ENCODE results near the gene WNT11.

WNT11 gene

DNA sequence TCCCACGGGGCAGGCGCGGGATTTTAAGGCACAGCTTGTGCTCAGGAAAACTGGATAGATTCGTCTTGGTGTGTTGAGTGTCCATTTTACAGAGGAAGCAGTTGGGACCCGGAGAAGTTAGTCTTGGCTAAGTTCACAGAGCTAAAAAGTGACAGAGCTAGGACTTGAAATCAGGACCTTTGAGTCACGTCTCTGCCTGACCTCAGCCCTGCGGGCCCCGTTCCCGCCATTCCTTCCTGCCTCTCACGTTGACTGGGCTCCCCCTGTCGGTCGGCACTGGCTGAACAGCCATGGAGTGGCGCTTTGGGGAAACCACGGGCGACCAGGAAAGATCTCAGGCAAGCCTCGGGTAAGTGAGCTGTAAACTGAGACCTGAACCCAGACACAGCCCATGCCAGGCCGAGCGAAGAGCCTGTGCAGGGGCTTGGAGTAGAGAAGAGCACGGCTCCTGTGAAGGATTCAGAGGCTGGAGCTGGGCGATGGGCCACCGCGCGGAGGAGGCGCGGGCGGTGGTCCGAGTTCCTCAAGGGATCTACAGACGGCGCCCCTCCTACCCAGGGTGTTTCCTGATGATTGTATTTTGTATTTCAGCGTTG, 54.1 kb downstream of the WNT11 start:
- DNase-seq: no peak

DNA sequence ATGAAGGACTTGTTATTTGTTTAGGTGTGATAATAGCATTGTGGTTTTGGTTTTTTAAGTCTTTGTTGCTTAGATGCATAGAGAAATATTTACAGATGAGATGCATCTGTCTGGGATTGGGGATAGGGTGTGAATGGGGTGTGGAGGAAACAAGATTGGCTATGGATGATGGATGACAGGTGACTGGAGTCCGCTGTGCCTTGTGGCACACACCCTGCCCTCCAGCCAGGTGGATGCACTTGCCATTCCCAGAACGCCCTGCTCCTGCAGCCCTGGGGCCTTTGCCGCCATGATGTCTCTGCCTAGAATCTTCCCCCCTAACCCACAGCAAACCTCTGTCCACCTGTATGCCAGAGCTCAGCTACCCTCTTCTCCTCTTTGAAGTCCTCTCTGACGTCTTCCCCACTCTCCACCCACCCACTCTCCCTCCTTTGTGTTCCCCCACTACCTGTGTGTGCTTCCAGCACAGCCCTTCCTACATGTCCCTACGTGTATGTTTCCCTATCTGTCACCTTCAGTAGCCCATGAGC, 54.7 kb downstream of the WNT11 start:
- DNase-seq: no peak

DNA sequence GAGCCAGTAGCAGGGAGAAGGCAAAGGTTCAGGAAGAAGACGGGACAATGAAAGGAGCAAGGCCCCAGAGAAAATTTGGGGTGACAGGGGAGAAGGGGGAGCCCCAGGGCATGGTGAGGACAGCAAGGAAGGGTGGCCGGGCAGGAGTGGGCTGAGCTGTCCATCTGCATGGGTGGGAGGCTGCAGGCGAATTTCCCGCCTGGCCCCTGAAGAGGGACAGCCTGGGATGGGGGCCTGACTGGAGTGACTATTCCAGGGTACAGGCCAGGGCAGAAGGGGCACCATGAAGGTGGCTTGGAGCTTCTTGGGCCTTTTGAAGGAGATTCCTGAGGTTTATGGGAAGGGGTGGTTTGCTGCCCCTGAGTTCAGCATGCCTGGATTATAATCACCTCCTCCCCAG, 56.2 kb downstream of the WNT11 start:
- no peak for DNase-seq

DNA sequence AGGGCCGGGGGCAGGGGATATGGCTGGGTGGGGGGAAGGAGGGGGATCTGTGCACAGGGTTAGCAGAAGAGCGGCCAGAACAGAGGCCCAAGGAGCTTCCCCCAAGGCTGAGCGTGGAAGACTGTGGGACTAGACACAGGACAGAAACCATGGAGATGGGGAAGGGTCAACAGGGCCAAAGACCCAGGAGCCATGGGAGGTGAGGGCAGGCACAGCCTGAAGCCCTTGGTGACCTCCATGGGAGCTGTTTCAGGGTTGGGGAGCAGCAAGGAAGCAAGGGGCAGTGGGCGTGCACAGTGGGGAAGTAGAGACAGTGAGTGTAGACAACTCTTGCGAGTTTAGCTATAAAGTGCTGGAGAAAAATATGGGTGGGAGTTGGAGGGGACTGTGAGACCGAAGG, 56.6 kb downstream of the WNT11 start:
- DNase-seq: no peak

DNA sequence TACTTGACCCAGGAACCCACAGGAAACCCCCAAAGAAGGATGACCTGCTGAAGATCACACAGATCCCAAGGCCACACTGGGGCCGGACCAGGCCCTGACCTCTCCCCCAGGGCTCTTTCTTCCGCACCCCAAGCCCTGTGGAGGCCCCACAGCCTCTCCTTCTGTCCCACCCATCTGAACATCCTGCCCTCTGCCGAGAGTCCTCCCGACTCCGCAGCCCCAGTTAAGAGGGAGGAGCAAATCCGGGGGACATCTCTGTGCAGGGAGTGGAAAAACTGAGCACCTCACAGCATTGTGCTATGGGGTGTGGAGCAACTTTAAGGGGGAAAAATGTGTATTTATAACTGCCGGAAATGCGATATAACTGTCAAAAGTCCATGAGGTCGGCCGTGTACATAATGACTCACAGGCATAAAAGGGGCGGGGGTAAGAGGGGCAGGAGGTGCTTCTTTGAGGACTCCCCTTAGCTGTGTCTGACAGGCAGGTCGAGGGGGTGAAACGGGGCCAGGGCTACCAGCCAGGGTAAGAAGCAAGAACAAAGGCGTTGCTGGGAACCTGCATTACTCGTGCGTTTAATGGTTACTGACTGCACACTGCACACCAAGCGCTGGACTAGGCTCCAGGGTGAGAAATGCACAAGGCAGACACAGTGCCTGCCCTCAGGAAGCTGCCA, 57.2 kb downstream of the WNT11 start:
- DNase-seq: no peak

DNA sequence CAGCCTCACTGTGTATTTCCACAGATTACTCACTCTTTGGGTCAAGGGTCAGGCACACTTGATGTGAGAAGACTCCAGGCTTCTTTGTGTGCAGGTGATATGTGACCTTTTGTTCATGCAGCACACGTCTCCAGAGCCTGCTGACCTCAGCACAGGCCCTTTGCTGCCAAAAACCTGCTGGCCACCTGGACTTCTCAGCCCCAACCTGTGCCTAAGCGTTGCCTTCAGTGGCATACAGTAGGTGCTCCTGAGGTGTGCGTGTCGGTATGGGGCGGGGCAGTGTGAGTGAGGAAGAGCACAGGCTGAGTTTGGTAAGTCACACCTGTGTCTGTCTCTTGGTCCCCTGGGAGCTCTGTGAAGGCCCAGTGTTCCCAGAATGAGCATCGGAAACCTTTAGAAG, 58.1 kb downstream of the WNT11 start:
- no peak for DNase-seq

DNA sequence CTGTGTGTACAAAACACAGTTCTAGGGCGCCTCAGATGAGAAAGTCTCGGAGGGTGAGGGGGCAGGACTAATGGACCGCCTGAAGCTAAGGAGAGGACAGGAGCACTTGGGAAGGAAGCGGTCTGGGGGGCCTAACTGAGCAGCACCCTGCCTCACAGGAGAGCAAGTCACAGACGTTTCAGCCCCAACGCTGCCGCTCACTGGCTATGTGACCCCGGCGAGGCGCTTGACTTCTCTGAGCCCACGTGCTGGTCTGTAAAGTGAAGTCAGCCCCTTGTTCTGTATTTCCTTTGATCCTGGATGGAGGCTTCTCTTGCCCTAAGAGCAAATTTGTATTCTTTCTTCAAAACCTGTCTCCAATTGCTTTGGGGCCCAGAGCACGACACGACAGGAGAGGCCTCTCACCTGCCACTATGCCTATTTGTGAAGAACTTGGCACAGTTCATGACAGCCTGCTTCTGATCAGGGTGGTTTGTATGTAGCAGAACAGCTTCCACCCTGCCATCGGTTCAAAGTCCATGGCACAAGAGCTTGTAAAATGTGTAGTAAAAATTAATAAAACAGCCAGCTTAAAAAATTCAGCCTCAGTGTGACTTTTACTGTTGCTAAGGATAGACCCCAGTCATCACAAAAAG, 59.1 kb downstream of the WNT11 start:
- DNase-seq: no peak

DNA sequence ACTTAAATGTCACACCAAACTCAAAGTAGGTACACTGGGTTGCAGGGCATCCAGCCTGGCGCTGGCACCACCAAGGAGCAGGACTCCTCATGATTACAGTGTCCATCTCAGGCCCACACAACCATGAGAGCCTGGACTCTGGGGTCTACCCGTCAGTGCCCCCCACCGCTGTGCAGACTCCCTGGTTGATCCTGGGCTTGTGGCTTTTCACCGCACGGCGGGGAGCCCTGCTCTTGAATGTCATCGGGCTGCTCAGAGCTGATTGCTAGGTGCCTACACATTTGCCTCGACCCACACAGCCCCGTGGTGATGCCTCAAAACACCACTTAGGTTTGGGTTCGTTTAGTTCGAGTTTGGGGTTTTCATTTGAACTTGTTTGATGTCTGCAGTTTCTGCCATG, 63.0 kb downstream of the WNT11 start:
- no peak for DNase-seq

DNA sequence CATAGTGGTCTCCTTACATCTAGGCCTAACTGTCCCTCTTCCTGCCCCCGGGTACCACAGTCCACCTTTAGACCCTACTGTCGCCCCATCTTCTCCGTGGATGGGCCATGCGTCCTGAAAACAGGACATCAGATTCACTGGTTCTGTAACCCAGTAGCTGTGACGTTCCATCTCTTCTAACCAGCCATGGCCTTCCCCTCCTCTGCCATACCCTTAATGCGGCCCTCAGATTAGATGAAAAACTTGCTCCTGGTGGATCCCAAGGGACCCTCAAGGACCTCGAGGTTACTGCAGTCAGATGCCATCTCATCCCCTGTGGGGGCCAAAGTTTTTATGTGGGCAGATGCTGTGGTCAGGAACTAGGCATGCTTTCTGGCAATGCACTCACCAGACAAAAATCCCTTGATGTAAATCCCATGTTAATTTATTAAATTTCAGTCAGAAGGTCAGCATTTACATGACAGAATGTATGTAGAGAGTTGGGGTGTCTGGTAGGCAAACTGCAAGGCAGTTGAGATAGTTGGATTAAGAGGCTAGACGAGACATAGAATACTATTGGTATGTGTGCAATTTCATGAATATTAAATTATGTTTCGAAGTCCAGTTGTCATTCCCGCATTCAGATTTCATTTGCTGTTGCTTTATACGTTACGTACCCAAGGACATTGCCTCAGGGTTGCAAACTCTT, 64.3 kb downstream of the WNT11 start:
- DNase-seq: no peak

DNA sequence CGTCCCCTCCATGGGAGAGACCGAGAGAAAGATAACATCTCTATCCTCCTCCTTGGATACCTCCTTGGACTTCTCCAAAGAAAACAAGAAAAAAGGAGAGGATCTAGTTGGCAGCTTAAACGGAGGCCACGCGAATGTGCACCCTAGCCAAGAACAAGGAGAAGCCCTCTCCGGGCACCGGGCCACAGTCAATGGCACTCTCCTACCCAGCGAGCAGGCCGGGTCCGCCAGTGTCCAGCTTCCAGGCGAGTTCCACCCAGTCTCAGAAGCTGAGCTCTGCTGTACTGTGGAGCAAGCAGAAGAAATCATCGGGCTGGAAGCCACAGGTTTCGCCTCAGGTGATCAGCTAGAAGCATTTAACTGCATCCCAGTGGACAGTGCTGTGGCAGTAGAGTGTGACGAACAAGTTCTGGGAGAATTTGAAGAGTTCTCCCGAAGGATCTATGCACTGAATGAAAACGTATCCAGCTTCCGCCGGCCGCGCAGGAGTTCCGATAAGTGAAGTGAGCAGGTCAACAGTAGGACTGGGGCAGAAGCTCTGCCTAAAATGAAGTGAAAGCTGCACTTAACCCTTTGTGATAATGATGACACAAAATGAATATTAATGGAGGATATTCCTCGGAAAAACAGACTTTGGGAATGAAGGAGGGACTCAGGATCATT, 65.3 kb downstream of the WNT11 start:
- no peak for DNase-seq

DNA sequence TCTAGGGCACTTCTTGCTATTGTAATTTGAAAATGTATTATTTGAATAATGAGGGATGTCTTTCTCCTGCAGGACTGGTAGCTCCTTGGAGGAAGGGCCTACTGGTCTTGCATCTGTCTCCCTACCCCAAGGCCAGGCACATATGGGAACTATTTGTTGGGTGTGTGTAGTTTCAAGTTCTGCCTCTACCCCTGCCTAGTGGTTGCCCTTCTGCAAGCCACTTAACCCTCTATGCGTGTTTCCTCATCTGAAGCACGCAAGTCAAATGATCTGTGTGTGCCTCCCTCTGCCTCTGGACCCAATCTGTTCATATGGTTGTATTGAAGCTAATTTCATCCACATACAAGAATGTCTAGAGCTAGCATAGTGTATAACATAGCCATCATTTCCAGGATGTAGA, 67.0 kb downstream of the WNT11 start:
- no peak for DNase-seq
